HS-5 (cell line): ENCODE measurements around the gene ZNF76.
A peak's percentile ranks its signal among the peaks of the same experiment; 100 is the strongest.

Experiments
- DNase-seq: peaks from one replicate; pipeline ENCODE4 v3.0.0-alpha.2; 2012; ENCODE audit warnings: low read depth

ZNF76 gene

GRCh38 chr6:35237476-35237875, 22.1 kb upstream of the ZNF76 start:
- DNase-seq = no peak

- no peak for DNase-seq
Observed at GRCh38 chr6:35238843-35239289, 20.7 kb upstream of the ZNF76 start.

GRCh38 chr6:35239581-35239980, 20.0 kb upstream of the ZNF76 start:
- DNase-seq = no peak

- DNase-seq = peak; percentile 24
Observed at GRCh38 chr6:35240838-35241801, 18.4 kb upstream of the ZNF76 start.

- no peak for DNase-seq
Observed at GRCh38 chr6:35242486-35242885, 17.0 kb upstream of the ZNF76 start.

GRCh38 chr6:35242906-35243305, 16.6 kb upstream of the ZNF76 start:
- no peak for DNase-seq

GRCh38 chr6:35243386-35243958, 16.1 kb upstream of the ZNF76 start:
- DNase-seq = no peak

GRCh38 chr6:35244551-35244950, 15.0 kb upstream of the ZNF76 start:
- DNase-seq = no peak

- no peak for DNase-seq
Observed at GRCh38 chr6:35247642-35248231, 11.8 kb upstream of the ZNF76 start.

GRCh38 chr6:35248300-35248699, 11.2 kb upstream of the ZNF76 start:
- DNase-seq = no peak

GRCh38 chr6:35248965-35249364, 10.6 kb upstream of the ZNF76 start:
- DNase-seq = no peak

GRCh38 chr6:35251949-35252348, 7.6 kb upstream of the ZNF76 start:
- no peak for DNase-seq

- DNase-seq = no peak
Observed at GRCh38 chr6:35253249-35253648, 6.3 kb upstream of the ZNF76 start.

GRCh38 chr6:35258336-35258735, 1.2 kb upstream of the ZNF76 start:
- DNase-seq = no peak

- DNase-seq = no peak
Observed at GRCh38 chr6:35258858-35259193, 709 bp upstream of the ZNF76 start.

GRCh38 chr6:35259948-35260590, 534 bp downstream of the ZNF76 start:
- DNase-seq = peak; percentile 22

- no peak for DNase-seq
Observed at GRCh38 chr6:35260591-35261570, 1.3 kb downstream of the ZNF76 start.

- no peak for DNase-seq
Observed at GRCh38 chr6:35262596-35262995, 3.1 kb downstream of the ZNF76 start.

- DNase-seq = no peak
Observed at GRCh38 chr6:35264550-35265274, 5.2 kb downstream of the ZNF76 start.

- no peak for DNase-seq
Observed at GRCh38 chr6:35265523-35265922, 6.0 kb downstream of the ZNF76 start.

- DNase-seq = no peak
Observed at GRCh38 chr6:35267446-35267845, 7.9 kb downstream of the ZNF76 start.
